Renal cortex interstitium (tissue), 11 donors: ENCODE results near the gene TNFAIP8L1. TPM values are rescaled to one million over a fixed set of nuclear protein-coding genes. Genes with fewer than 3 reads are reported as not detected.
"Not testable (repeated sequence)": the region's sequence is repeated elsewhere in the genome, so short reads cannot be mapped to it uniquely, and the experiment has no call there.

ENCODE experiments used
- DNase-seq, 11 donors: peaks; one replicate each; pipeline ENCODE4 v3.0.0-alpha.2; 2013; ENCODE audit warnings: low read depth in 9 of 11, low spot score in 4 of 11; ENCODE audit errors: extremely low read depth in 1 of 11
- polyA plus RNA-seq, 3 donors: library from polyadenylated mRNA; unstranded; fragments of 120-200 nt; gene quantifications; one replicate each; pipeline ENCODE4 v1.2.1, GENCODE V29; 2013; ENCODE audit not compliant: insufficient read length in 3 of 3

Gene TNFAIP8L1
- polyA plus RNA-seq, 3 donors, result 13.2 to 13.9 (median 13.5) TPM

DNA sequence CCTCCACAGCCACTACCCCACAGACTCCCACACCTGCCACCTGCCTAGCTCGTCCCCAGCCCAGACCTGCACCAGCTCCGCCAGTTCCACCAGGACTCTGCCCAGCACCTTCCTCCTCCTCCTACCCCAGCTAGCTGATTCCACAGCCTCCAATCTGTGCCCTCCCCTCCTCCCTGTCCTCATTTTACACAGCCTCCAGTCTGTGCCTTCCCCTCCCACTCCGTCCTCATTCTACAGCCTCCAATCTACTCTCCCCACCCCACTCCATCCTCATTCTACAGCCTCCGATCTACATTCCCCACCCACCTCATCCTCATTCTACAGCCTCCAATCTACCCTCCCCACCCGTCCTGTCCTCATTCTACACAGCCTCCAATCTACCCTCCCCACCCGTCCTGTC lies 23.5 kb downstream of the TNFAIP8L1 start:
- DNase-seq, result no peak

DNA sequence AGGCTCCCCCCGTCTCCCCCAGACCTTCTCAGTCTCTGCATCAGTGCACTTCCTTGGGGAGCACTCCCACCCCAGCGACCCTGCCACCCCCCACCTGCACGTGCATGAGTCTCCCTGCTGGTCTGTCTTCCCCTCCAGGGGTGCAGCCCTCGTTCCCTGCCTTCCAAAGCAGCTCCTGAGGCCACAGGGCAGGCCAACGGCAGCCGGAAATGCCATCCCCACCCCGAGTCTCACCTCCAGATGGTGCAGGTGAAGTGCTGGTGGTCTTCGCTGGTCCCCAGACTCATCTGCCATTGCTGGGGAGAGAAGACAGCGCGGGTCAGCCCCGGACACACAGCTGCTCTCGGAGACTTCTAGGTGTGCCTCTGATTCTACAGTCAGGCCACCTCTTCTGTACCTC lies 25.3 kb downstream of the TNFAIP8L1 start:
- DNase-seq, result no peak

DNA sequence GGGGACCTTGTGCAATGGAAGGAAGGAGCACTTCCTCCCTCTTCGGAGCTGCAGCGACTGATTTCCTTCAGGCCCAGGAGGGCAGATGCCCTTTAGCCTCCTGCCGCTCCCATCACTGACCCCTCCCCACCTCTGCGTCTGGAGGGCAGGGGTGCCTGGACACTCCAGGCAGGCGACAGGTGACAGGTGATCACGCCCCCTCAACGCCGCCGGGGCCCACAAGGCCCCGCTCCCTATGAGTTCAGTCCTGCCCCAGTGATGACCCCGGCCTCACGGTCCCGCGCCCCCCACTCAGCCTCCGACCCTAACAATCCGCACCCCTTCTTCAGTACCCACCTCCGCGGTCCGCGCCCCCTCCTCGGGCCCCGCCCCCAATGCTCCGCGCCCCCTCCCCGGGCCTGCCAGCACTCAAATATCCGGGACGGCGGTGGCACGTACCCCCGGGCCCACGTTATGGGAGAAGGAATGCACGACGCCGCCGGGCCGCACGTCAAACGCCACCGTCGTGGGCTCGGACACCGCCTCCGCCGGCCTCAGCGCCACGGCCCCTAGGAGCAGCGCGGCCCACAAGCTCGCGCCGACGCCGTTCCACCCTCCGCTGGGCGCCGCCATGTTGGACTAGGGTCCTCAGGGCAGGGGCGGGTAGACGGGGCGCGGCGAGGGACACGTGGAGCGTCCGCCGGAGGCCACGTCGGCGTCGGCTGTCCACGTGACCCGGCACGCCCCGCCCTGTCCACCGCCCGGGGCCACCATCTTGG lies 30.6 kb downstream of the TNFAIP8L1 start, which contains the start of gene MYDGF:
MYDGF (minus strand) TSS at position 620 of the 758 bp plus-strand sequence; CDS start at position 612, 8 bp downstream.
- peak; percentile 53 to 84 (median 79) for DNase-seq

DNA sequence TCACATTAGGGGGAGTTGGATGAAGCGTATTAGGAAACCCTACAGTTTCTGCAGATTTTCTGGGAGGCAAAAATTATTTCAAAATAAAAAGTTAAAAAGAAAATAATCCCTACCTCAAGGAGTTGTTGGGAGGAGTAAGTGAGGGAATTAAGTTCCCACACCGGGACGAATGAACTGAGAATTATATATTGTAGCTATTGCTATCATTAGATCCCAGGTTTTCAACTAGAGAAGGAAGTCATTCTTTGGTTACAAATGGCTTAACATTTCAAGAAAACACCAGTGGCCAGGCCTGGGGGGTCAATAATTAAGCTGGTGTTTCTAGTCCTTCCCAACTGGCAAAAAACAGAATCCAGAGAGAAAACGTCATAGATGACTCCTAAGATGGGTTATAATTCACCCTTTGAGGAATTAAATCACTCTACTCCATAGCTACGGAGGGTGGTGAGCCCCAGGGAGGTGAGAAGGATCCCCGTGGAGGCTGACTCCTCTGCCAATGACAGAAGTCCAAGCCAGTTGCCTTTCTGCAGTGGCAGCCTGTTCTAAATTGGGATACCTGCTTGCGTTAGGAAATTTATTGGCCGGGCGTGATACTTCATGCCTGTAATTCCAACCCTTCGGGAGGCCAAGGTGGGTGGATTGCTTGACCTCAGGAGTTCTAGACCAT lies 32.0 kb downstream of the TNFAIP8L1 start:
- no peak for DNase-seq

DNA sequence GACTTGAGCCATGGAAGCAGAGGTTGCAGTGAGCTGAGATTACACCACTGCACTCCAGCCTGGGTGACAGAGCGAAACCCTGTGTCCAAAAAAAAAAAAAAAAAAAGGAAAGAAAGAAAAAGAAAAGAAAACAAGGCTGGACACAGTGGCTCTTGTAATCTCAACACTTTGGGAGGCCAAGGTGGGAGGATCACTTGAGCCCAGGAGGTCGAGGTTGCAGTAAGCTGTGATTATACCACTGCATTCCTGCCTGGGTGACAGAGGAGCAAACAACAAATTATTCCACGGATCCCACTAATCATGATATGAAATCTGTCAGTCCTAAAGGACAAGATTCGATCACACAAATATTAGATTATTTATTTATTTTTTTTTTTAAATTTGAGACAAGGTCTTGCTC lies 33.9 kb downstream of the TNFAIP8L1 start:
- DNase-seq, result no peak

DNA sequence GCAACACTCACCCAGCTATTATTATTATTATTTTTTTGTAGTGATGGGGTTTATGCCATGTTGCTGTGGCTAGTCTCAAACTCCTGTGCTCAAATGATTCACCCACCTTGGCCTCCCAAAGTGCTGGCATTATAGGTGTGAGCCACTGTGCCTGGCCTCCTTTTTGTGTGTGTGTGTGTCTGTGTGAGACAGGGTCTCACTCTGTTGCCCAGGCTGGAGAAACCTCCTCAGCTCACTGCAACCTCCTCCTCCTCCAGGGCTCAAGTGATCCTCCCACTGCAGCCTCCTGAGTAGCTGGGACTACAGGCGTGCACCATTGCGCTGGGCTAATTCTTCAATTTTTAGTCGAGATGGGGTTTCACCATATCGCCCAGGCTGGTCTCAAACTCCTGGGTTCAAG lies 34.4 kb downstream of the TNFAIP8L1 start:
- no peak for DNase-seq

DNA sequence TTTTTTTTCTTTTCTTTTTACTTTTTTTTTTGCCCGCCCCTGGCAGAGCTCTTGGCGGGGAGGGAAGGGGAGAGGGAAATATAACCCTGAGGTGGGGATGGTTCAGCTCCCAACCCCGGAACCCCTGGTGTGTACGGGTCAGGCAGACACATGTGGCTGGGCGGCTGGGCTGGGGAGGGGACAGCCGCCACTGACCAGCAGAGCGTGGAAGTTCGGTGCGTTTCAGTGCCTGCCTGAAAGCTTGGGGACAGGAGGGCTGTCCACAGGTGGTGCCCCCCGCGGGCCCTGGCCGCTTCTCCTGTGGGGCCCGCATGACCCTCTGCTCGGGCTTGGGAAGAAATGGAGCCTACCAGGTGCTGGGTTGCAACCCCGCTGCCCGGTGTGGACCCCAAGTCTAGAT lies 36.0 kb downstream of the TNFAIP8L1 start:
- DNase-seq, result no peak

DNA sequence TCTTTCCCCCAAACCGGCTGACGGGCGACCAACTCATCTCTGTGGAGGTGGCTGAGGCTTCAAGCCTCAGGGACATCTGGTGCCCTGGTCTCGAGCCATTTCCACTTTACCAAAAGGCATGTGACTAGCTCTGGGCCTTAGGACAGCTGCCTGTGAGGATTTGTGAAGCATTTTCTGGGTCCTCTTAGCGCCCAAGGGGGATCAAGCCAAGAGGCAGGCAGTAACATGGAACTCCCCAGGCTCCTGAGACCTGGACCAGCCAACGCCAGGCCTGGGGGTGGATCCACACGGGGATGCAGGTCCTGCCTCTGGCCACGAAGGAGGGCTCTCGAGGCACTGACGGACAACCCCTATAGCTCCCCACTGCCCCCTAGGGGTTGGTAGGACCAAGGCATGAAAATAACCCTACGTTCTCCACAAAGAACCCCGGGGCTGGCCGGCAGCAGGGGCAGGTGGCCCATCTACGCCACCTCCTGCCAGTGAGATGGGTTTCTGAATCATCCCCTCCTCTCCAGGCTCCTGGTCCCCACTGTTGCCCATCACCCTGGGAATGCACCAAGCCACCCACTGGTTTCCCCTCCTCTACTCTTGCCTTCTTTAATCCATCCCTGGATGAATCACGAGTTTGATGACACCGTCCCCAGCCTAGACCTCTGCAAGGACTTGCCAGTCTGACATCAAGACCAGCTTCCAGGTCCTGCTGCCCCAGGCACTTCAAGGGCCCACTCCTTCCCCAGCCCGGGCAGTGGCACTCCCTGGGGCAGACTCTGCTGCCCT lies 37.8 kb downstream of the TNFAIP8L1 start:
- no peak for DNase-seq

DNA sequence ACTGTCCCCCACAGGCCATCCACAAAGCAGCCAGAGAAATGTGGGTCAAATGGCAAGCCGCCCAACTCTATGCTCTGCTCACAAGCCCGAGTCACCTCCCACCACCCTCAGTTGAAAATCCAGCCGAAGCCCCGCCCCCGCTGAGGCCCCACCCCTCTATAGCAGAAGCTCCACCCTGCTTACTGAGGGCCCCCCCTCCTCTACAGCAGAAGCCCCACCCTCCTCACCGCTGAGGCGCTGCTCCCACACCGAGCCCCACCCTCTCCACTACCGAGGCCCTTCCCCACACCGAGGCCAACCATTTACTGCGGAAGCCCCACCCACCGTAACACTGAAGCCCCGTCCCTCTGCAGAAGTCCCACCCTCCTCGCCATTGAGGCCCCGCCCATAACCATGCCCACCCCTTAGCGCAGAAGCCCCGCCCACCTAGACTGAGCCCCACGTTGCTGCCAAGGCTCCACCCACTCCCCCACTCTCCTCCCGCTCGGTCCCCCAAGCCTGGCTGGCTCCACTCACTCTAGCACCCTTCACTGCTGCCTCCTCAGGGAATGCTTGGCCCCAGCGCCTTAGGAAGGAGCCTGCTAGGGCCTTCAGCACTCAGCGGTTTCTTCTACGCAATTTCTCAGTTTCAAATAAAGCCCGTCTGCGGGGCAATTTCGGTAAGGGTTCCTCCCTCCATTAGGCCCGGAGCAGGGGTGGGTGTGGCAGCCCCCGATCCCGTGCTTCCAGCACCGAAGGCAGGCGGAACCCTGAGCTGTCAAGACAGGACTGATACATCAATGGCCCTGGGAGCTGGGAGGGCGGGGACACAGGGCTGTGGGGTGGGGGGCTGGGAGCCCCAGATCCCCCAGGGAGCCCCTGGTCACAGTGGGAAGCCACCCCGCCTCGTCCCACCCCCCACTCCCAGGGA lies 39.8 kb downstream of the TNFAIP8L1 start:
- no peak for DNase-seq

DNA sequence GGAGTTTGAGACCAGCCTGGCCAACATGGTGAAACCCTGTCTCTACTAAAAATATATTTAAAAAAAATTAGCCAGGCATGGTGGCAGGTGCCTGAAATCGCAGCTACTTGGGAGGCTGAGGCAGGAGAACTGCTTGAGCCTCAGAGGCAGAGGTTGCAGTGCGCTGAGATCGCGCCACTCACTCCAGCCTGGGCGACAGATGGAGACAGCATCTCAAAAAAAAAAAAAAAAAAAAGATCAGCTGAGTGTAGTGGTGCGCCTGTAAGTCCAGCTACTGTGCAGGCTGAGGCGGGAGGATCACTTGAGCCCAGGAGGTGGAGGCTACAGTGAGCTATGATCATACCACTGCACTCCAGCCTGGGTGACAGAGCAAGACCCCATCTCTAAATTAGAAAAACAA lies 40.7 kb downstream of the TNFAIP8L1 start:
- not testable (repeated sequence) for DNase-seq

DNA sequence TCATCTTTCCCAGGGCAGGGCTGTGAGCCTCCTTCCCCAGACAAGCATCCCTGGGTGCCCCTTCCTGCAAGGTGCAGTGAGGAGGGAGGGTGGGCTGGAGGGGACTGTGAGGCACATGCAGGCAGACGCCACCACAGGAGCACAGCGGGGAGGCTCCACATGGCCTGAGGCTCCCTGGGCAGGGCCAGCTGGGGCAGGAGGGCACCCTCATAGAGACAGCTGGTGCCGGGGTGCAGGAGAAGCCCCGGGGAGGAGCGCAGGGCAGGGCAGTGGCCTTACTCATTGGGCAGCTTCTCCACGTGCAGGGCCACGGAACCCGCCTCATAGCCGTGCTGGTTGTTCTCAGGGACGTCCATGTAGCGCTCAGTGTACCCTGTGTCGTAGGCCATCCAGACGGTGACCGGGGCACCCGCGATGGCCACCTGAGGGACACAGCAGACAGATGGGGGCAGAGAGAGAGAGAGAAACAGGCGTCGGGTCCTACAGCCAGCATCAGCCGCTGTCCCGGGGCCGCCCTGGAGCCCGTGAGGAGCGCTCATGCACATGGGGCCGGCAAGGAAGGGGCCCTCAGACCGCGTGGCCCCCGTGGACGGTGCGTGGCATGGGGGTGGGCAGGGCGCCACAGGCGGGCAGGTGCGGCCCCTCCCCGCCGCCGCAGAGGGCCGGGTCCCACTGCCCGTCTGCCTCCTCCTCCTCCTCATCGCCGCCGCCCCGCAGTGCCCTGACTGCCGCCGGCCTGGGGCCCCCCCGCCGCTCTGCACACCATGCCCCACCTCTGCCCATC lies 43.3 kb downstream of the TNFAIP8L1 start:
- no peak for DNase-seq

DNA sequence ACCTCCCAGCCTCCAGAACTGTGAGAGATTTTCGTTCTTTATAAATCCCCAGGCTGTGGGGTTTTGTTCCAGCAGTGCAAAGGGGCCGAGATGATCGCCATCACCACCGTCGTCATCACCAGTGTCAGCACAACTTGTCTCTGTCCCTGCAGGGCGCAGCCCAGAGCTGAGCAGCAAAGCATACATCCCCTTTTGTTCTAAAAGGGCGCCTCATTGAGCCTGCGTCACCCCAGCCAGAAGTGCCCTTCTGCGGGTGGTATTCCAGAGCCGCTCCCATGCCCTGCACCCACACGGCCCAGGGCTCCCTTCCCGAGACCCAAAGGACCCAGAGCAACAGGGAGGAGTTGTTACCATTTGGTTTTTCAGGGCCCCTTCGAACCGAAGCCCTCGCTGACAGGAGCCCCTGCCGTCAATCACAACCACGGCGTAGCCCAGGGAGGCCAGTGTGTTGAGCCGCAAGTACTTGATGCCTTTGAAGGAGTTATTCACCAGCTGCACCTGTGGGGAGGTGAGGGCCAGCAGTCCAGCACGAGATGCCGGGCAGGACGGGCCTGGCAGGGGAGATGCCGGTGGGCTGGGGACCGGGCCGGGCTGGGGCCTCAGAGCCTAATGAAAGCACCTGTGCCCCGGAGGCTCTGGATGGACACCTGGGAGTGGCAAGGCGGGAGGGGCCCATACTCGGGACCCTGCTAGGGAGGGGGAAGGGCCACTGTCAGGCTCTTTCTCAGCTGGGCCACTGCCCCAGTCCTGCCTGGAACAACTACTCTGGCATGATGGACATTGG lies 45.2 kb downstream of the TNFAIP8L1 start:
- no peak for DNase-seq

DNA sequence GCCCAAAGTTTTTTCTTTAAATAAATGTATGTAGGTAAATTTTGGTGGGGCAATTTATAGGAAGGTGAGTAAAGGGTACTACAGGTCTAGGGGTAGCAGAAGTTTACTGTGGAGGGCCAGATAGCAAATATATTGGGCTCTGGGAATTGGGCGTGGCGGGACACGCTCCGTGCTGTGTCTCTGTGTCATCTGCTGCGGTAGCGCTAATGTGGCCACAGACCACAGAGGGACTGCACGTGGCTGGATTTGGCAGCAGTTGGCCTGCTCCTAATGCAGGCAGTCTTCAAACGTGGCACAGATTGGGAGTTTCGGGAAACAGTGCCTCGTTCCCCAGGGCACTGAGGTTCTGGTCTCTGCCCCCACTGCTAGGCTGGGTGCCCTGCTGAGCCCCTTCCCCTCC lies 47.4 kb downstream of the TNFAIP8L1 start:
- DNase-seq, result no peak

DNA sequence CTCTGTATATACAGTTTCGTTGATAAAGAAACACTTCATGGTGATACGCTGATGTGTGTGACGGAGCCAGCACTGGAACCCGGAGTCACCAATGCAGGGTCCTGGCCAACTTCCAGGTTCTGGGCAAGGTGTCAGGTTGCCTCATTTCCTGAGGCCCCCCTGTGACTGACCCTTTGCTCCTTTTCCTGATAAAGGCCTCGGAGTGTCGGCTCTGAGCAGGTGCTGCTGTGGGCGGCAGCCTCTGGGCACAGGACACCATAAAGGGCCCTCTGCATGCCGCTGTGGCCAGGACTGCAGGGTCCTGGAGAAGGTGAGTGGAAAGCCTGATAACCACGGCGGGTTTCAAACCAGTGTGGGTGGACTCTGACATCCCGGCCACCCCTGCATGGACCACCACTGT lies 48.1 kb downstream of the TNFAIP8L1 start:
- no peak for DNase-seq

DNA sequence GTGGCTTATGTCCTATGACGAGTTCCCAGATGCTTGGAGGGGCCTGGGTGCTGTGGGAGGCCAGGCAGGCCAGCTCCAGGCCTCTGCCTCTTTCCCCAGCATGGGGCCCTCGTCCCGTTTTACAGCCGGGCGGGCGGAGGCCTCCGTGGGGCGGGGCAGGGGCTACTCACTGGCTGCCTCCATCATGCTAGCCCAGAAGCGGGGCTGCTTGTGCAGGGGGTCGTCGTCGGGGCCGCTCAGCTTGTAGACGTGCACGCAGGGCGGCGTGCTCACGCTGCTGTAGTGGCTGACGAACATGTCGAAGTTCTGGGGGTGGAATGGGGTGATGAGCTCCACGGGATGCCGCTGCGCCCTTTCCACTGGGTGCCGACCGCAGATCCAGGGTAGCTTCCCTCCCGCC lies 49.3 kb downstream of the TNFAIP8L1 start:
- DNase-seq, result no peak

DNA sequence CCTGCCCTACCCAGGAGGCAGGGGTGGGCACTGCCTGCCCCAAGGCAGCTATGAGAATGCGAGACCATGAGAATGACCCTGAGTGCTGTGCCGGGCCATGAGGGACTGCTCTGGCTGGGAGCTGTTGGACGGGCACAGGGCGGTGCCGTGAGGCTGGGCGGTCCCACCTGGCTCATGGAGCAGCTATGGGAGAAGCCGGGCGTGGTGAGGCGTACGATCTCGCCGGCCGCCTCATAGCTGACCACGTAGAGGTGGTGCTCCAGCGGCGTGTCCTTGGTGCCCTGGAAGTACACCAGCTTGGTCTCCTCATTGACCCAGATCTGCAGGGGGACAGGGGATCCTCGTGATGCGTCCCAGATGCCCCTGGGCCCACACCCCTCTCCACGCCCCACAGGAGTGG lies 50.1 kb downstream of the TNFAIP8L1 start:
- DNase-seq, result no peak

DNA sequence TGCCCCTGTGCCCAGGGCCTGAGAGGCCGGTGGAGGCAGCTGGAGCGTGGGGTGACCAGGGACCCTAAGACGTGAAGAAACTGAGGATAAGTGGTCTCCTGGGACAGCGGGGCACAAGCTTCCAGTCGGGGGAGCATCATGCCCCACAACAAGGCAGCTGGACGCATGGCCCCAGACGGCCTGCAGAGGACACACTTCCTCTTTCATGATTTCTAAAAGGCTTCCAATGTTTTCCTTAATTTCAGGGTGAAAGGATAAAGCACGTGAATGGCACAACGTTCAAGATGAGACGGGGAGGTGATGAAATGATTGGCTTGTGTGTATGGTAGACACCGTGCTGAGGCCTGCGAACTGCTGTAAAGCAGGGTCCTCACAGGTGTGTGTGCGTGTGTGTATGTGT lies 51.0 kb downstream of the TNFAIP8L1 start:
- DNase-seq, result no peak
